NCI-H2171 treated with DMSO at 0.1 percent for 48 hours (cell line): ENCODE results near the gene SPAG4.

Experiments used
- DNase-seq: peaks from one replicate; lab custom pipeline; 2025; lab: John Stamatoyannopoulos, UW

The SPAG4 gene

DNA sequence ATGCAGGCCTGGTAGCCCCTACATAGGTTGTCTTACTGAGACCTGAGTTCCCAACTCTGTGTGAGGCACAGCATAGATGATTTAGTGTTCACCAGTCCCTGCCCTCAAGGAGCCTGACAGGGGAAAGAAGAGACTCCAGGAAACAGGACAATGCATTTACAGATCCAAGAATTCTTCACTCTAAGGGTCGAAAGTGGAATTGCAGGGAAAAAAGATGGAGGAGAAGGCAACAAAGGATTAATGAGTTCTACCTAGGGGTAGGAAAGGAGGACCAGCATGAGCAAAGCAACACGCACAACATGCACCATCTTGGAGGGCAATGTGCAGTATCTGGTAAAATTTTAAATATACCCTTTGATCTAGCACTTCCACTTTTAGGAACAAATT, 5.9 kb downstream of the SPAG4 start:
- DNase-seq: no peak

DNA sequence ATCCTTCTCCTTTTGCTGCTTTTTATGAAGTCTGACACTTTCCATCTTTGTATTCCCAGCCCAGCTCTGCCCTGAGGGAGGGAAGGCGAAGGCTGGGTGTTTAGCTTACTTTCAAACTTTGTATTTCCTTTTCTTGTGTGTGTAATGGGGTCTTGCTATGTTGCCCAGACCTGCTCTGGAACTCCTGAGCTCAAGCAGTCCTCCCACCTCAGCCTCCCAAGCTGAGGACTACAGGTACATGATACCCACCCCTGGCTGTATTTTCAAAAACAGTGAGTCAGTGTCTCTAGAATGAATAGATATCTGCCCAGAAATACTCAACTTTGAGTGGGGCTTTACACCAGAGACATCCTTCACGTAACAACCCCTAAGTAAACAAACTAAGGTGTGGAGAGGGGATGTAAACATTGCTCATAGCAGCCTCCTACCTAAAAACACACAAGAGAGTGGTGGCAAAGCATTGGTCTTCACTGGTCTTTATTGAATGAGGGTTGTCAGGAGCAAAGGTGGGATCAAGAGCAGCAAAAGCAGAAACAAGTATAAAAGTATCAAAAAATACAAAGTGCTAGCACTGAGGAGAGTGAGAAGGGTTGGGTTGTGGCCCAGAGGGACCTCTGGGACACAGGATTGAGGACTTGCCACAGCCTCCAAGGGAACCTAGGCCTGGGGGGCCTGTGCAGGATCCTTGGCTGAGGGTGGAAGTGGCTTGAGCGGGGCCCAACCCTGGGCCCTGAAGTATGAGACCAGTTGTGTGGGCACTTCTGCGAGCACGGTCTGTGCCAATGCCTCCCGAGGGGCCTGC, 10.2 kb downstream of the SPAG4 start:
- no peak for DNase-seq

DNA sequence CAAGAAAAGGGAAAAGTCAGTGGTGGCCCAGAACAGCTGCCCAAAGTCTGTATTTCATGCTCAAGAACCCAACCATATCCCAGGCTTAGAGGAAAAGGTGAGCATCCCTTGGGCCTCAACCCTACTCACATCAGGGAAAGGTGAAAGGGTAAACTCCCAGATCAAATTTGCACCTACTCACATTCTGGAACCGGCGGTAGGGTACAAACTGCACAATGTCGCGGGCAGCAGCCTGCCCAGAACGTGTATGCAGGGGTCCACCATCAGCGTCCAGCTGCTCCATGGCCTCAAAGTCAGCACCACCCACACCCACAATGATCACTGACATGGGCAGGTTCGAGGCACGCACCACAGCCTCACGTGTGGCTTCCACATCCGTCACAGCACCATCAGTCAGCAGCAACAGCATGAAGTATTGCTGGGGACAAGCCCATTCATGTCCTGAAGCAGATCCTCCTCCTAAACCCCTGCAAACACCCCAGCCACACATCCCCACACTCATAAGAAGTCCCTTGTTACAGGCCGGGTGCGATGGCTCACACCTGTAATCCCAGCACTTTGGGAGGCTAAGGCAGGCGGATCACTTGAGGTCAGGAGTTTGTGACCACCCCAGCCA, 10.9 kb downstream of the SPAG4 start:
- DNase-seq: peak; percentile 51

DNA sequence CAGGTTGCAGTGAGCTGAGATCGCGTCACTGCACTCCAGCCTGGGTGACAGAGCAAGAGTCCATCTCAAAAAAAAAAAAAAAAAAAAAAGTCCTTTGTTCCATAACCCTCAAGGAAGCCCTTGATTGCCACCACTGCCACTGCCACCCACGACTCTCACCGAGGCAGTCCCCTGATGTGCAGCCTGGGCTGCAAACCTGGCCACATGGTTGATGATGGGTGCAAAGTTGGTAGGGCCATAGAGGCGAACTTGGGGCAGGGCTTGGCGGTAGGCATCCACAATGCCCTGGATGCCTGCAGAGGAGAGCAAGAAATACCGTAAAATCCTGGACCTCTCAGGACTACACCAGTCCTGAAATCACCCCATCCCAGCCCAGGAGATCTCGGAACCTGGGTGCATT, 11.5 kb downstream of the SPAG4 start:
- DNase-seq: no peak

DNA sequence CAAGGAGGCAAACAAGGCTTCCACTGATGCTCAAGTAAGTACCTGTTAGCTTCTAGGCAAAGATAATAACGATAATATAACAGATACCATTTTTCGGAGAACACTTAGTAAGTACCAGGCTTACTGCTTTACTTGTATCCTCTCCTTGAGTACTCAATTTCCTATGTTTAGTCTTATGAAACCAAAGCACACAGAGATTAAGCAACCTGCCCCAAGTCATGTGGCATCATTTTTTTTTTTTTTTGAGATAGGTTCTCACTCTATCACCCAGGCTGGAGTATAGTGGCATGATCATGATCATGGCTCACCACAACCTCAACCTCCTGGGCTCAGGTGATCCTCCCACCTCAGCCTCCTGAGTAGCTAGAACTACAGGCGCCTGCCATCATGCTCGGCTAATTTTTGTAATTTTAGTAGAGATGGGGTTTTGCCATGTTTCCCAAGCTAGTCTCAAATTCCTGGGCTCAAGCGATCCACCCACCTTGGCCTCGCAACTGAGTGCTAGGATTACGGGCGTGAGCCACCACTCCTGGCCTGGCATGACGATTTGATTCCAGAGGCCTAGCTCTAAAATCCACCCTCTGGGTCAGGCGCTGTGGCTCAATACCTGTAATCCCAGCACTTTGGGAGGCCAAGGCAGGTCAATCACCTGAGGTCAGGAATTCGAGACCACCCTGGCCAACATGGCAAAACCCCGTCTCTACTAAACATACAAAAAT, 14.0 kb downstream of the SPAG4 start:
- DNase-seq: no peak

DNA sequence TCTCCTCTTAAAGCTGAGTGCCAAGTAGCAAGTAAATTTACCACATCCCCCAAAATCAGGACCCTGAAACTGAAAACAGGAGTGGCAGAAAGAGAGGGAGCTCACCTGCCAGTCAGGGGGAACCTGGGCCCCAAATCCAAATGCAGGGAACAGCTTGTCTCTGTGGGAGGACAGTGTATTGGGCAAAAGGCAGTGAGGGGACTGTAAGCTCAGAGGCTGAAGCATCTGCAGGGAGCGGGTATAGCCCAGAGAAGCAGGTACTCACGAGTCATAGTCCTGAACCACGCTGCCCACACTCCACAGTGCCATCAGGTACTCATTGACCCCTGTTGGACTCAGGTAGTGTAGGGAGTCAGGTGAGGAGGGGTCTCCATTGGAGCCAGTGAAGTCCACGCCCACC, 15.0 kb downstream of the SPAG4 start:
- no peak for DNase-seq

DNA sequence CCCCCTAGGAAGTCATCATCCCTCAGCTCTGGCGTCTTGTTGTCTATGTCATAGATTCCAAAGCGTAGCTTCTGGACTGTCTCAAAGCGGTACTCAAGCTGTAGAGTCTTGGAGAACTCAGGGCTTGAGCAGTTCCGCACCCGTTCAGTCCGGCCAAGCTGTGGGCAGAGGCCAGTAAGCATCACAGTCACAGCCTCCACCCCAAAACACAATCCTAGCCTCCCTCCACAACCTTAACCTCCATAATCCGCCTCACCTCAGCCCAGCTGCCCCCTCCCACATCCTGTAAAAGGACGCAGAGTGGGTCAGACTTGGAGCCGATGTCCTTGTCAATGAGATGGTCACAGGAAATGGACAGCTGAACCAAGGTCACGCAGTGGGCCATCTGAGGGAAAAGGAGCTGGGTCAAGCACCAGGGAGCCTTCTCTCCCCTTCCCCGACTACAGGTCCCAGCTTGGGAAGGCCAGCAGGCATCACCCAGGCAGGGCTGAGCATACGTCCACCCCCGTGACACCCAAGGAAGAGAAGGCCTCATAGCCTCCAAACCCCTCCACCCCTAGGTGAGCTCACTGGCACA, 17.0 kb downstream of the SPAG4 start:
- DNase-seq: no peak

DNA sequence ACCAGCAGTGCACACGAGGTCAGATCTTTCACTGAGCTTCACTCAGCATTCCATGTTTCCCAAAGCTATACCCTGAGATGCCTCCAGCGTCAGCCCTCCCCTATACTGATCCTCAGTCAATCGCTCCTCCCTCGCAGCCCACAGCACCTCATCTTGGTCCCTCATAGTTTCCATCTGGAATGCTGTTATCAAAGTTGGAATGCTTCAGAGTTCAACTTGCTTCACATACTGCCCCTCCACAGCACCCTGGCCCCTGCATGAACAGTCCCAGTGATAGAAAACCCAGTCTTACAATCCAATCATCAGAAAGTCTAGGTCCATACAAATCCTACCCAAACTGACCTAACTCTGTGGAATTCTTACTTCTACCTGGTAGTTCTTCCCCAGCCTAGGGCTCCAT, 20.0 kb downstream of the SPAG4 start:
- no peak for DNase-seq

DNA sequence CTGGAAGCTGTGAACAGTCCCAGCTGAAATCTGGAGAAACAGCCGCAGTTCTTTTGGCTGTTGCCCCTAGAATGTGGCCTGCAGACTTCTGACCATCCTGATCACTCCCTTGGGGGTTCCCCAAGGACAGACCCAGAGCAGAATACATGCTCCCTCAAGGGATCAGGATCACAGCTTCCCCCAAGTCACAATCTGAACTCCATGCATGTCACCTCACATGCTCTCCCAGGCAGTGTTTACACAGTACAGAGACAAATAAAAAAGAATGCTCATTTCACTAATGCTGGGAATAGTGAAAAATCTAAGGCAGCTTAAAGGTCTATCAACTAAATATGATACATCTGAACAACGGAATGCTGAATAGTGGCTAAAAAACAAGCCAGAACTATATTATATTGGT, 20.5 kb downstream of the SPAG4 start:
- no peak for DNase-seq

DNA sequence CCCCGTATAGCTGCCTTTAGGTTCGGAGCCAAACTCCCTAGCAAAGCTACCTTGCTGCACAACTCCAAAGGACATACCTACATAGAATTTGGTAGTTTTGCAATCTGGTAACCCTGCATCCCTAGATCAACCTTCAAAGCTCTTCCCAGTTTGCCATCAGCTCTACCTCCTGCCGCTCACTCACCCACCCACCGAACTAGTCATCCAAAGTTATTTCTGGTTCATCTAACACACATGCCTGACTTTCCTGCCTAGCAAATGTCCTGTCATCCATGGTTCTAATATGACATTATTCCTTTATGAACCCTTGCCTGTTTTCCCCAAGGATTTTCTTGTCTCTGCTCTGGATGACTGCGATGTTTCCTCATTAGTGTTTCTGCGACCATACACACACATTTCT, 21.6 kb downstream of the SPAG4 start:
- DNase-seq: no peak

DNA sequence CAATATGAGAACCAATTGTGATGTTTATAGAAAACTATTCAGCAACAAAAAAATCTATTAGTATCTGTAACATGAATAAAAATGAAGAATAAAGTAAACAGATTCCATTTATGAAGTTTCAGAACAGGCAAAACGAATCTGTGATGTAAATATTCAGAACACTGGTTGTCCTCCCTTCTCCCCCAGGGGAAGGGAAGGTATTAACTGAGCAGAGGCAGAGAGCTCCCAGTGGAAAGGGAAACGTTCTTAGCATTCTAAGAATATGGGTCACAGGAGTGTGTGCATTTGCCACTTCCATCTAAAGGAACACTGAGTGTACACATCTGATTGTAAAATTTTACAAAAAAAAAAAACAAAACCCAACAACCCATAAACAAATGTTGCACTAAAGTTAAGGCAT, 23.1 kb downstream of the SPAG4 start:
- DNase-seq: no peak

DNA sequence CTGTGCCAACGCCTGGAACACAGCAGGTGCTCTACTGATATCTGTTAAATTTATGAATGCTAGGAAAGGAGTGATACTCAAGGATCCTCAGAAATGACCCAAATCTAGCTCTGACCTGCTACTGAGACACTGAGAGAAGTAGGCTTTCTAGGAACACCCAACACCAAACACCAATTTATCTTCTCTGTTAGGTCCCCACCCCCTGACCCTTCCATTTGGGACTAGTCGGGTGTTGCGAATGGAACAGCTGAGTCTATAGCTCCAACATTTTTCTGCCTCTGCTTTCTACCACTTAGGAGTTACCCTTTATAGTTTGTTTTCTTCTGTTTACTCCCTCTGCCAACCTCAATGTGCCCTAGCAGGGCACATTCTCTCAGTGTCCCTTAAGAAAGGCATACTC, 25.1 kb downstream of the SPAG4 start:
- no peak for DNase-seq

DNA sequence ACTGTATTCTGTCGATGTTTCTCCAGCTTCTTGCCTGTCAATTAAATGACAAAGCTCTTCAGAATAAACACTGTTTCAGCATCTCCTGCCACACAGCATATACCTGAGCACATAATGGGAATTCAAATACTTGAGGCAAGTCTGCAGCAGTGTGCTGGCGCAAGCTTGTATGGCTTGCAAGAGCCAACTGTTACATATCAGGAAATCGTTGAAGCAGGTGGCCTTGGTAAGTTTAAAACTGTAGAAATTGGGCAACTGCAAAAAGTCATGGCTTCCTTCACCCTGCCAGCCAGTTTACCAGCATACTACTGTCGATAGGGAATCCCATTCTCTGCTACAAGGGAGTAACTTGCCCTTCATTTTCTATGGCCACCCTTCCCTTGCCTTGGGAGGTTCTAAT, 26.1 kb downstream of the SPAG4 start:
- no peak for DNase-seq

DNA sequence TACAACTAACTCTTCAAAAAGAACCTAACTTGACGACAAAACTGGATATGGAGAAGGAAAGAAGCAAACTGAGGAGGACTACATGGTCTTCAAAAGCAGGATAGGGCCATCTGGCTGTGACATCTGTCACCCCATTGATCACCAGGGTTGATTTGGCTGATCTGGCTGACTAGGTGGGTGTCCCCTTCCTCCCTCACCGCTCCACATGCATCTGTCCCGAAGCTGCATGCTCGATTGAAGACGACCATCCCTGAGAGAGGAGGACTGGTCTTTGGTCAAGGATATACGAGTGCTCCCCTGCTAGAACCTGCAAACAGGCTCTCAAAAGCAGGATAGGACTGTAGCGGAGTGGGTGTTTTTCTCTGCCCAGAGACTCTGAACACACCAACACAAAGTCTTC, 27.4 kb downstream of the SPAG4 start:
- peak; percentile 31 for DNase-seq

DNA sequence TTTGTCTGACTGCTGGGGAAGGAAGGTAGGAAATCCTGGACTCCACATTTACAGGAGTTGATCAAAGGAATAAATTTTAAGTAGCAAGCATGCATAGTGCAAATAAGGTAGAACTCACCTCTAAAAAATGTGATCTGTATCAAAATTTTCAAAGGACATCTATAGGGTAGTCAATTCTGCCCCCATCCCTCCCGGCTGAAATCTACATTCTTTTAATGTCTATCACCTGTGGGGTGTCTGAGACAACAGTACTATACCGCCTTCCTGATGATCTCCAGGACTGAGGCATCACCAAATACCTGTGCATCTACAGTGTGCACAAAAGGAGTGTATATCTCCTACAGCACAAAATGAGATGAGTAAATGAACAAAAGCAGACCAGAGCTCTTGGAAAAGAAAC, 29.2 kb downstream of the SPAG4 start:
- DNase-seq: no peak

DNA sequence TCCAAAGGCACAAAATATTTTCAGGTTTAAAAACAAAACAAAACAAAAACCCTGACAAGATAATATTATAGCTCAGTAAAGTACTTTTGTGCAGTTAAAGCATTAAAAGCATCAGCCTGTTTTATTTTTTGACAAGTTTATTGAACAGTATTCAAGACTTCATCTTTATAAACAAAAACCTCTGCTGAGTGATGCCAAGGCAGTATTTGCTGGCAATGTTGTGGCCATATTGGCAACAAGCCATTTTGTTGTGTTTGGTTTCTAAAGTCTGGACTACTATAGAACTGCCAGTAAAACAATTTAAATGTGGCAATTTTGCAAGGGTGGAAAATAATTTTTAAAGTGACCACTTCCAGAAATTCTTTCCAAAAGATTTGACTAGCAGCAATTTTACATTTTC, 33.2 kb downstream of the SPAG4 start:
- no peak for DNase-seq

DNA sequence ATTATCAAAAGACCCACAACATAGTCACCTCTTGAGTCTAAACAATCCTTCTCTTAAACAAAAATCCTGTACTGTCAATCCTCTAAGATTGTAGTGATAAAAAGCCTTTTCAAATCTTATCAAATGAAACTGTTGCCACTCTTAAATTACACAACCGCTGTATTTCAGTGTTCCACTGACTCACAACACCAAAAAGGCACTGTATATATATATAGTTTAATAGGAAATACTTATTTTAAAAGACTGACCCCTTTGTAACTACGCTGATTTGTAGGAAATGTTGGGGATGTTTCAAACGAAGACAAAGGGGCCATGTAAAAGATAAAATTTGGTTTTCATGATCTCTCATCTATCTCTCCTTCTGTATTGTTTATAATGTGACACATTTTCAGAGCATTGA, 35.0 kb downstream of the SPAG4 start:
- no peak for DNase-seq

DNA sequence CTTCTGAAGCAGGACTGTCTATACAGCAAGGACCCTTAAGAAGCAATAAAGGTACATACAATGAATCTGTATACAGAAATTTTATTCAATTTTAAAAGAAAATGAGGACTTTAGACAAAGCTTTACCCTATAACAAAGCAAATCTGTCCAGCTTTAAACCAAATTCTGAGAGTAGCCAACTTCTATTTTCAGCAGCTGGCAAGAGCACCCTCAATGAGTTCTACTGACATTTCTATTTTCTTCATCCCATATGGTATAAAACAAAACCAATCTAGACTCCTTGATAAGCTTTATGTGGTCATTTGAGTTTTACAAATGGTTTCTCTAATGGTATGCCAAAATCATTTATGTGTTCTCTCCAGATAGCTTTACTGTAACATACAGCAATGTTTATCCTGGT, 36.3 kb downstream of the SPAG4 start:
- no peak for DNase-seq

DNA sequence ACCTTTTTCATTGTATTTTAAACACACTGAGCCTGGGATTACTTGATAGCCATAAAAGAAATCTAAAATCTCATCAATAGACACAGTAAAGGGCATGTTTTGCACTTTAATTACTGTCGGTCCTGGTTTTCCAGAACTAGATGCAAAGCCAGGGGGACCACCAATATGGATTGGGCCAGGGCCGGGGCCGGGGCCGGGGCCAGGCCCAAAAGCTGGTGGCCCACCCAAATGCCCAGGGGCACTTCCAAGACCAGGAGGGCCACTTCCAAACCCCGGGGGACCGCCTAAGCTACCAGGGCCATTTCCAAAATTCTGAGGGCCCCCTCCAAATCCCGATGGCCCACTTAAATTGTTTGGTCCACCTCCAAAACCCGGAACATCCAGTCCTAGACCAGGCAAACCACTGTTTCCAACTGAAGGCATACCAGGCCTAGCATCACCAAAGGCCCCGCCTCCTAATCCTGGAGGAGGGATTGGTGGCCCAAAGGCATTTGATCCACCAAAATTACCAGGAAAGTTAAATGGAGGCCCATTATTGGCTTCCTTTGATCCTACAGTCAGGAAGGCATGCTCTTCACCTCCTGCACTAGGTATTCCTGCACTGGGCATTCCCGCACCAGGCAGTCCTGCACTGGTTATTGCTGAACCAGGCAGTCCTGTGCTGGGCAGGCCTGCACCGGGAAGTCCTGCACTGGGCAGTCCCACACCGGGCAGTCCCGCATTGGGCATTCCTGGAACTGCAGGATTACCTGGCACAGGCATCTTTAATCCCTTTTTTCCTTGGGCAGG, 37.2 kb downstream of the SPAG4 start:
- no peak for DNase-seq

DNA sequence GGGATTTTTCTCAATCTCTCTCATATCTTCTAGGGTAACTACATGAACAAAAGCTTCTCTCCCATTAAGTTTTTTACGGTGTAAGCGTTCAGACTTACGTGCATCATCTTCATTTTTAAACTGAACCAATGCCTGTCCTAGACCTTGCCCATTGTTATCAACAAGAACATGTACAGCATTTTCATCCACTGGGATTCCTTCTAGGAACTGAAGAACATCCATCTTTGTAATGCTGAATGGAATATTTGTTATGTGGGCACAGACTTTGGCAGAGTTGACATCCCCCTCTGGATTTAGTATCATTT, 37.8 kb downstream of the SPAG4 start:
- DNase-seq: no peak

DNA sequence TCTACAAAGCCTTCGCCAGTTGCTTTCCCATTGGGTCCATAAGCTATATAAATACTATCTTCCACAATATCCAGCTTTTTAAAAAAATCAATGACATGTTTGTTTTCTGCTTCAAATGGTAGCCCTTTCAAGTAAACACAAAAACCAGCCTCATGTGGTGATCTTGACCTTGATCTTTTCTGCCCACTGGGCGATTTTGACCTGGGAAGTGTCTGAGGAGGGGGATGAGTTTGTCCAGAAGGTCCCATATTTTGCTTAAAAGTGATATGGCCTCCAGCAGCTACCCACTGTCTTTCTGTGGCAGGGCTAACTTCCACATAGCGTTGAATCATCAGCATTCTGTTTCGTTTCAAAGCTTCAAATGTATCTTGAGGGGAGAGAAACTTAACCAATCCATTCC, 38.3 kb downstream of the SPAG4 start:
- no peak for DNase-seq

DNA sequence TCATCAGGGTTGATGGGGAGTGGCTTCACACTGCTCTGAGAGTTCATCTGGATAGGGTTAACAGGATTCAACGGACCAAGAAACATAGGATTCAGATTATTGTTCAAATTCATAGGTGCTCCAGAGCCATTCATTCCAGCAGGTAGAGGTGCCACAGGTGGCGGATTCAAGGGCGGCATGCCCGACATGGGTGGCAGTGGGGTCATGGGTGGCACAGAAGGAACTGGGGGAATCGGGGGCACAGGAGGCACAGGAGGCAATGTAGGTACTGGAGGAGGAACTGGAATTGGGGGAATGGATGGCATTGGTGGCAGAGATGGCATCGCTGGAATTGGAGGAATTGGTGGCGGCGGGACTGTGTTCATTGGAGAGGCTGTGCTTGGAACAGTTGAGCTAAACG, 38.8 kb downstream of the SPAG4 start:
- no peak for DNase-seq
